ENCODE data around the gene NEFH.
"Not testable (repeated sequence)": the region's sequence is repeated elsewhere in the genome, so short reads cannot be mapped to it uniquely, and the experiment has no call there.

Gene NEFH, protein sequence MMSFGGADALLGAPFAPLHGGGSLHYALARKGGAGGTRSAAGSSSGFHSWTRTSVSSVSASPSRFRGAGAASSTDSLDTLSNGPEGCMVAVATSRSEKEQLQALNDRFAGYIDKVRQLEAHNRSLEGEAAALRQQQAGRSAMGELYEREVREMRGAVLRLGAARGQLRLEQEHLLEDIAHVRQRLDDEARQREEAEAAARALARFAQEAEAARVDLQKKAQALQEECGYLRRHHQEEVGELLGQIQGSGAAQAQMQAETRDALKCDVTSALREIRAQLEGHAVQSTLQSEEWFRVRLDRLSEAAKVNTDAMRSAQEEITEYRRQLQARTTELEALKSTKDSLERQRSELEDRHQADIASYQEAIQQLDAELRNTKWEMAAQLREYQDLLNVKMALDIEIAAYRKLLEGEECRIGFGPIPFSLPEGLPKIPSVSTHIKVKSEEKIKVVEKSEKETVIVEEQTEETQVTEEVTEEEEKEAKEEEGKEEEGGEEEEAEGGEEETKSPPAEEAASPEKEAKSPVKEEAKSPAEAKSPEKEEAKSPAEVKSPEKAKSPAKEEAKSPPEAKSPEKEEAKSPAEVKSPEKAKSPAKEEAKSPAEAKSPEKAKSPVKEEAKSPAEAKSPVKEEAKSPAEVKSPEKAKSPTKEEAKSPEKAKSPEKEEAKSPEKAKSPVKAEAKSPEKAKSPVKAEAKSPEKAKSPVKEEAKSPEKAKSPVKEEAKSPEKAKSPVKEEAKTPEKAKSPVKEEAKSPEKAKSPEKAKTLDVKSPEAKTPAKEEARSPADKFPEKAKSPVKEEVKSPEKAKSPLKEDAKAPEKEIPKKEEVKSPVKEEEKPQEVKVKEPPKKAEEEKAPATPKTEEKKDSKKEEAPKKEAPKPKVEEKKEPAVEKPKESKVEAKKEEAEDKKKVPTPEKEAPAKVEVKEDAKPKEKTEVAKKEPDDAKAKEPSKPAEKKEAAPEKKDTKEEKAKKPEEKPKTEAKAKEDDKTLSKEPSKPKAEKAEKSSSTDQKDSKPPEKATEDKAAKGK

DNA sequence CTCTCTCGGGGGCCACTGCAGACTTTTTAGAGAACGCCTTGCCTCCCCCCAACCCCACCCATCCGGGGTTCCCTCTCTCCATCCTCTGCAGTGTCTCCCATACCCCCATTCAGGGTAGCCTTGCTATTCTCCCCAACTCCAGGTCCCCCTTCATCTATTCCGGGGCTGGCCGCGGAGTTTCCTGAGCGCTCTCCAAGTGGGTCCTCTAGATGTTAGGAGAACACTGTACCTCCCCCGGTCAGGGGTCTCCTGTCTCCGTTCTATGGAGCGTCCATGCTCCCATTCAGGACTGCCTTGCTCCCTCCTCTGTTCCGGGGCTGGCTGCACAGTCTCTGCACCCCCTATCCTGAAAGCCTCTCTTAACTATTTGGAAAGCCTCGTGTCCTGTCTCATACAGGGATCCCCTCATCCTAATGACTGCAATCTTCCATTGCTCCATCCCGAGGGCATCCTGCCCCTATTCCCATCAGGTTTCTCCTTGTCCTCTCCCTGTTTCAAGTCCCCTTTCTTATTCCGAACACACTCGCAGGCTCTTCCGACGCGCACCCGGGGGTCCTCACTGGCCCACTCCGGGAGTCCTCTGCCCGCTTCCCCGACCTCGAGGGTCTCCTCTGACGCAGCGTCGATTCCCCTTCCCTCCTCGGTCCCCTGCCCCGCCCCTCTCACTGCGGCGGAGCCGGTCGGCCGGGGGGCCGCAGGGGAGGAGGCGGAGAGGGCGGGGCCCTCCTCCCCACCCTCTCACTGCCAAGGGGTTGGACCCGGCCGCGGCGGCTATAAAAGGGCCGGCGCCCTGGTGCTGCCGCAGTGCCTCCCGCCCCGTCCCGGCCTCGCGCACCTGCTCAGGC, at the start of gene NEFH:
Gene NEFH, plus strand, starts transcription at position 802 of the 845 bp plus-strand sequence. CDS start 45 bp downstream, outside the sequence.
- DNase-seq (ENCODE audit: low spot score) = no peak

DNA sequence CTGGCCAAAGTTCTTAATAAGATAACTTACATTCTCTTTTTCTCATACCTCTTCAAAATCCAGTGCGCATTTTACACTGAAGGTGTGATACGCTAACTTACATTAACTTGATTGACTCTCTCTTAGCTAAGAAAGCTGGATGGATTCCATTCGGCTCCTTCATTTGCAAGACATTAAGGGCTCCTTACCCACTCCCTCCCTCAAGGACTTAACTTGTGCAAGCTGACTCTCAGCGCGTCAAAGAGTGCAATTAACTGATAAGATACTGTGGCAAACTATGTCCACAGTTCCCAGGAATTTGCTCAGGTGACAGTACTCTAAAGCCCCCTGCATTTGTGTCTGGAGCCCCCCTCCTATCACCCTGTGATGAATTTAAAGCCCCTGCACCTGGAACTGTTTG, 48.0 kb upstream of the NEFH start:
- no peak for DNase-seq (ENCODE audit: low spot score)

DNA sequence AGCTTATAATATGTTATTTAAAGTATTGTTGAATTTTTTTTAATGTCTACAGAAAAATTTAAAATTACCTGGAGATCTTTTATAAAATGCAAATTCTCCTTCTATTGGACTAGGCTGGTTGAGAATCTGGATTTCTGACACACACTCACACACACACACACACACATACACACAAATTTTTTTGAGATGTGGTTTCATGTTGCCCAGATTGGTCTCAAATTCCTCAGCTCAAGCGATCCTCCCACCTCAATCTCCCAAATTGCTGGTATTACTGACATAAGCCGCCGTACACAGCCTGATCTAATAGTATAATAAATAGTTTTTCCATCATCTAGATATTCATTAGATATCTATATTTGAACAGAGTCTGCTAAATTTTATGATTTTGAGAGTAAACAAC, 46.2 kb upstream of the NEFH start:
- DNase-seq (ENCODE audit: low spot score) = no peak

DNA sequence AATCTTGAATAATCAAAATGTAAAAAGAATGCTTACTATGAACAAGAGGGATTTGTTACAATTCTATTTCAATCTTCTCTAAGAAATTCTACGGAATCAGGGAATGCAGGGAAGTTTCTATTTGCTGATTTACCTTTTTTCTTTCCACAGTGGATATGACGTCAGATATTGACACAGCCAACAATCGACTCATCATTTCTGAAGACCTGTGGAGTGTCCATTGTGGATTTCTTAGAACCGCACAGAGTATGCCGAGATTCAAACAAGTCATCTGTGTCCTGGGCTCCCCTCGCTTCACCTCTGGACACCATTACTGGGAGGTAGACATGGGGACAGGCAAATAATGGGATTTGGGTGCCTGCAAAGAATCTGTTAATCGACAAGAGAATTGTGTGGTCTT, 45.7 kb upstream of the NEFH start:
- DNase-seq (ENCODE audit: low spot score) = no peak

DNA sequence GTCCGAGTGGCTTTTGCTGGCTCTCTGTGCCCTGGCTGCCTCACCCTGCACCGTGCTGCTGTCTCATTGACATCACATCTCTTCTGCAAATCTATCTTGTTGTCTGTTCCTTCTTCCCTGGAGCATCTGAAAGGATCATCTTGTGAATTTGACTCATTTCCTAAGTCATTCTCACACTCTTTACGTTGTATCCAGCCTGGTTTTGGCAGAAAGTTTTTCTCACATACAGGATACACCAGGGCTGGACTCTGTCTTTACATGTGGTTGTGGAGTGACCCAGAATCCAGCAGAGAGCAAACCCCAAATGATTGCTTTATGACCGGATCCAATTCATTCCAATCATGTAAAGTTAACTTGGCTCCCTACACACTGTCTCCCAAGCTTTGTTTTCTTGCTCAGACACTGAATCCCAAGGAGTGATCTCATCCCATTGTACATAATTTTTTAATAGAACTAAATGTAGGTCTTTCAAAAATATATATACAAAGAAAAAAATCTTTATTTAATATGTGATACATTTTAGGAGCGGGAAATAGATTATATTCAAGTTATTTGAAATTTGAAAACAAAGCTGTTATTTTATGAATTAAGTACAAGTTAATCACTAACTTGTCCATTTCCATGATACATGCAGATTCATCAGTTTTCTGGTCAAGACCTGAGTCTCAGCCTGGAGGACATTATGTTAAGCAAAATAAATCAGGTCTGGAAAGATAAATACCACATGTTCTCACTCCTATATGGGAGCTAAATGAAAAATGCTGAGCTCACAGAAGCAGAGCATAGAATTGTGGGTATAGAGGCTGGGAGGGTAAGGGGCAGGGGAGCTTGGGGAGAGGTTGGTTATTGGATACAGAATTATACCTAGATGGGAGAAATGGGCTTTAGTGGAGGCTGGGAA, 44.5 kb upstream of the NEFH start:
- no peak for DNase-seq (ENCODE audit: low spot score)

DNA sequence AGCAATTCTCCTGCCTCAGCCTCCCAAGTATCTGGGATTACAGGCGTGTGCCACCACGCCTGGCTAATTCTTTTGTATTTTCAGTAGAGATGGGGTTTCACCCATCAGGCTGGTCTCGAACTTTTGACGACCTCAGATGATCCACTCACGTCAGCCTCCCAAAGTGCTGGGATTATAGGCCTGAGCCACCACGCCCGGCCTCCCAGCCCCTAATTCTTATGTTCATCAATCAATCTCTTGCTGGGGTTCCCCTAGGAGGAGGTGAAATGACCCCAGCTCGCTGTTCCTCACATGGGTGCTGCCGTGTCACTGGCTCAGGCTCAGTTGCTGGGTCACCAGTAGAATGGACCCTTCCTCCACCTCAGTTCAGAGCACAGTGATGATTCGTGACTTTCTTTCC, 41.7 kb upstream of the NEFH start, which contains the start of gene RFPL1:
Gene RFPL1, plus strand, starts transcription at position 301 of the 400 bp plus-strand sequence.
- DNase-seq (ENCODE audit: low spot score) = not testable (repeated sequence)

DNA sequence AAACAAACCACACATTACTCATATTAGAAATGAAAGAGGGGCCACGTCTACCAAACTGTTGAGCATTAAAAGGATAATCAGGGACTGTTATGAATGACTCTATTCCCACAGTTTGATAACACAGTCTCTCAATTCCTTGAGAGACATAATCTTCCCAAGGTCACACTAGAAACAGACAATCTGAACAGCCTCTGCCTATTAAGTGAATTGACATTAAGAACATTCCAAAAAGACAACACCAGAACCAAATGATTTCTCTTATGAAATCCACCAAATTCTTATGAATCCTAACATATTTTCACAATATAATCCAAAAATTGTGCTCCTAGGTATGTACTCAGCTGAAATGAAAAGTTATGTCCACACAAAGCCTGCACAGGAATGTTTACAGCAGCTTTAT, 37.0 kb upstream of the NEFH start:
- no peak for DNase-seq (ENCODE audit: low spot score)

DNA sequence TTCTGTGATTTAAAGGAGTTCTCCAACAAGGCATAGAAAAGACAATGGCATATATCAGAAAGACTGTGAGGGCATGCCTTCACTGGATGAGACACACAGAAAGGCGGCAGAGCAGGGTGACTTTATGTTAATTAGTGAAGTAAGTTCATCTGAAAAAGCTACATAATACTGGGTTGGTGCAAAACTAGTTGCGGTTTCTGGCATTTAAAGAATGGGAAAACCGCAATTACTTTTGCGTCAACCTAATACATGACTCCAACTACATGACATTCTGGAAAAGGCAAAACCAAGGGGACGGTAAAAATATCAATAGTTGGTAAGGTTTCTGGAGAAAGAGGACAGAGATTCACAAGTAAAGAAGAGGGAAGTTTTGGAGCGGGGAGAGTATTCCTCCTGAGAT, 36.6 kb upstream of the NEFH start:
- no peak for DNase-seq (ENCODE audit: low spot score)

DNA sequence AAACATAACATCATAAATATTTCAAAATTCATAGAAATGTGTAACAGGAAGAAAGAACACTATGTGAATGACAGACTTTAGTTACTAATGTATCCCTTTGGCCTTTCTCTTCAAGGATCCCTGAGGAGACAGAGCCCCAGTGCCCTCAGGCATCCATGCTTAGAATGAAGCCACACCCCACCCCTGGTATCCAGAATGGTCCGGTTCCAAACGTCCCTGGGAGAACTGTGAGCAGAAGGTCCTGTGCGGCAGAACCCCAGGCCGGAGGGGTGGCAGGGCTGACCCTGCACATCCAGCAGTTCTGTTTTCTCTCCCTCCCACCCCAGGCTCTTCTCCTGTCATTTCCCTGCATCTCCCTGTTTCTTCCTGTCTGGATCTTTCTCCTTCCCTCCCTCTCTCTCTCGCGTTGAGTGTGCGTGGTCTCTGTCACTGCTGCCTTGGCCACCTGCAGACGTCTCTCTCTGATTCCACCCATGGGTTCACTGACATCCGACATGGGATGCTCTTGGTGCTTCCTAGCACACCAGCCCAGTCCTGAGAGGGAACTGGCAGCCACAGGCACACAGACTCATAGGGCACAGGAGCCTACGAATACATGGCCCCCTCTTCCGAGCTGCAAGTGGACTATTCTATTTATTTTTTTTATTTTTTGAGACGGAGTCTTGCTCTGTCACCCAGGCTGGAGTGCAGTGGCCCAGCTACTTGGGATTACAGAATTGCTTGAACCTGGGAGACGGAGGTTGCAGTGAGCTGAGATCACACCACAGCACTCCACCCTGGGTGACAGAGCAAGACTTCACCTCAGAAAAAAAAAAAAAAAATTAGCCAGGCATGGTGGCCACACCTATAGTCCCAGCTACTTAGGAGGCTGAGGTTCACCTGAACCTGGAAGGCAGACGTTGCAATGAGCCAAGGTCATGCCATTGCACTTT, 35.9 kb upstream of the NEFH start:
- no peak for DNase-seq (ENCODE audit: low spot score)

DNA sequence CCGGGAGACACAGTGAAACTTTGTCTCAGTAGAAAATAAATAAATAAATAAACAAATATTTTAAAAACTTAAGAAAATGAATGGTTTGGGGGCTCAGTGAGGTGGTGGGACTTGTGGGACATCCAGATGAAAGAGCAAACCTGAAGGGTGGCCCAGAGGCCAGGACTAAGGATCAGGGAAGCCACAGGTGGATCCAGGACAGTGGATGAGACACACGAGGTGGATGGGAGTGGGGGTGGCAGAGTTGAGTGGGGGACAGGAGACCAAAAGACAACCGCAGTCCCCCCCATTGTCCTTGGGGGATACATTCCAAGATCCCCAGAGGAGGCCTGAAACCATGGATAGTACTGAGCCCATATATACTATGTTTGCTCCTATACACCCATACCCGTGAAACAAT, 34.5 kb upstream of the NEFH start:
- no peak for DNase-seq (ENCODE audit: low spot score)

DNA sequence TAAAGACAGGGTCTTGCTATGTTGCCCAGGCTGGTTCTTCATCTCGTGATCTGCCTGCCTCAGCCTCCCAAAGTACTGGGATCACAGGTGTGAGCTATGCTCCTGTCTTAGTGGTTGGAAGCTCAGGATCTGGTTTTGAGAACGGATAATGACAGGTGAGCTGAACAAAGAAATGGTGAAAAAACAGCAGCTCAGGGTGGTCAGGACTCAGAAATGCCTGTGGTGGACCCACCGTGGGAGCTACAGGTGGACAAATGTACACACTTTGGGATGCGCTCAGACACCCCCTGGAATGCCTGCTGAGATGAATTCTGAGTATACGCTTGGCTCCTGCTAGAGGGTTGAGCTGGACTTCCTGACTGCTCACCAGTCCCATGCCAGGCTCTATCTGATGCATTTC, 32.1 kb upstream of the NEFH start:
- DNase-seq (ENCODE audit: low spot score) = no peak

DNA sequence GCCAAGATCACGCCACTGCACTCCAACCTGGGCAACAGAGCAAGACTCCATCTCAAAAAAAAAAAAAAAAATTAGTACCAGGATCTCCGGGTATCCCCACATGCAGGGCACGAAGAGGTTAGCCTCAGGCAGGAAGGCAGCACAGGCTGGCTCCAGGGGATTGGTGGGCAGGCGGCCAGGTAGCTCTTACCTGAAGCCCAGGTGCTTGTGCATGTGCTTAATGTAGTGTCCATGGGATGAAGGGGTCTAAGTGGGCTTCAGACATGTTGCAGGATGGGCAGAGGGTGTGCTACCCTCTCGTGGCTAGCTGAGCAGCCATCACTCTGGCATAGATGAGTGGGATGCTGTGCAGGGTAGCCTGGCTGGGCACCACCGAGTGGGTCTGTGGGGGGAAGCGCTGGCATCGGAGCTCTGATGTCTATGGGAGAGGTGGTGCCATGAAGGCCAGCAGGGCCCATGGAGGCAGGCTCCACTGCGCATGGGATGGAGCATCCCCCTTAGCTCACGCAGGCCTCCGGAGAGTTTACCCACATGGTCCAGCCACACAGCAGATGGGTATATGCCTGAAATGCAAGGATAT, 30.6 kb upstream of the NEFH start:
- no peak for DNase-seq (ENCODE audit: low spot score)

DNA sequence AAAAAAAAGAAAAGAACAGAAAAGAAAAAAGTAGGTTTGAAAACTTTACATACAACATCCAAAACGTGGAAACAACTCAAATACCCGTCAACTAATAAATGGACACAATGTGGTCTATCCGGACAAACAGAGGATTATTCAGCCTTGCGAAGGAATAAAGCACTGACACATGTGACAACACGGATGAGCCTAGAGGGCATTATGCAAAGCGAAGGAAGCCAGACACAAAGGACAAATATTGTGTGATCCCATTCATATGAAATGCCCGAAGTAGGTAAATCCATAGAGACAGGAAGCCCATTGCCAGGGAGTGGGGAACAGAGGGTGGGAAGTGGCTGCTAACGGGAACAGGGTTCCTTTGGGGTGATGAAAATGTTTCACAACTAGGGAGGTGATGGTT, 29.8 kb upstream of the NEFH start:
- peak; percentile 65 for DNase-seq (ENCODE audit: low spot score)

DNA sequence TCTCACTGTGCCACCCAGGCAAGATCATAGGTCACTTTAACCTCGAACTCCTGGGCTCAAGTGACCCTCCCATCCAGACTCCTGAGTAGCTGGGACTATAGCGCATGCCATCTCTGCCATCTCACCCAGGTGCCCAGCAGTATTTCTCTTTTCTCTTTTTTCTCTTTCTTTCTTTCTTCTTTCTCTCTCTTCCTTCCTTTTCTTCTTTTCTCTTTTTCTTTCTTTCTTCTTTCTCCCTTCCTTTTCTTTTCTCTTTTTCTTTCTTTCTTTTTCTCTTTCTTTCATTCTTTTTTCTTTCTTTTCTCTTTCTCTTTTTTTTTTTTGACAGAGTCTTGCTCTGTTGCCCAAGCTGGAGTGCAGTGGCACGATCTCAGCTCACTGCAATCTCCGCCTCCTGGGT, 28.2 kb upstream of the NEFH start:
- DNase-seq (ENCODE audit: low spot score) = no peak

DNA sequence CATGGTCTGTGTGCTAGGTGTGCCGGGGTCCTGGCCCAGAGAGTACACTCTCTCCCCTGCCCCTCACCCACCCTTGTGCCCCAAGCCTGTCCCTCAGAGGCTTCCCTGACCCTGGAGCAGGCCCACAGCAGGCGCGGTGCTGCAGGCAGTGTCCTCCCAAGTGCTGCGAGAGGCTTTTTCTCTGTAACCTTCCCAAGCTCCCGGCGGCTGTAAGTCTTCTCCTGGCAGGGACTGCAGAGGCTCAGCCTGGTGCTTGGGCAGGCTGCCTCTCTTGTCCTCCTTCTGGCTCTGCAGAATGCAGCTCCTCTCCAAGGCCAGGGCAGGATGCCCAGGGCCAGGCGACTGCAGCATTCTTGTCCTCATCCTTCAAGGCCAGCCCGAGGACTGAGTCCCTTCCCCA, 25.7 kb upstream of the NEFH start:
- no peak for DNase-seq (ENCODE audit: low spot score)

DNA sequence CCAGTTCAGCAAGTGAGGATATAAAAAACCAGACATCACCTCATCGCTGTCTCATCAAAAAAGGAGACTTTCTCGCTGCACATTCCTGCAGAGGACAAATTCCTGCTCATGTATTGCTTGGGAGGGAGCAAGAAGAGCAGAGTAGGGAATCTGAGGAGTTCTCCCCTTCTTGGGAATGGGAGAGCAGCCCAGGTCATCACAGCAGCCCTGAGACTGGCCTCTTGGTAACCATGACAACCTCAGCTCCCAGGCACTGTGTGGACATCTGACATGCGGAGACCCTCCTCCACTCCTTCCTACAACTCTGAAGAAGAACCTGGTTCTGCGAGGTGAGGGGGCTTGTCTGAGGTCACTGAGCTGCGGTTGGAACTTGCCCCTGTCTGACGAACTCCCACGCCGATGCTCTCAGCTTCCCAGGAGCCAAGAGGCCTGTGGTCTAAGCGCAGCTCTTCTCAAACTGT, 23.8 kb upstream of the NEFH start:
- DNase-seq (ENCODE audit: low spot score) = no peak

DNA sequence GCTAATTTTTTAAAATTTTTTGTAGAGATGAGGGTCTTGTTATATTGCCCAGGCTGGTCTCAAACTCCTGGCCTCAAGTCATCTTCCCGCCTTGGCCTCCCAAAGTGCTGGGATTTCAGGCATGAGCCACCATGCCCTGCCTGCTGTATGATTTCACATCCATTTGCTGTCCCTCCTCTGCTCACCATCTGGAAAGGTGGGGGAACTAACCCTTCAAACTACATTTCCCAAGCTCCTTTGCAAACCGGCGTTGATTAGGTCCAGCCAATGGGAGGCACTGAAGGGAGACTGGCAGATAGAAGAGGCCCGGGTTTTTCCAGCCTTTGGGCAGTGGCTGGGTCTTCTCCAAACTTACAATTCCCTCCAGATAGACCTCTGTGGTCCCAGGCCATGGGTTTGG, 22.3 kb upstream of the NEFH start:
- peak; percentile 80 for DNase-seq (ENCODE audit: low spot score)

DNA sequence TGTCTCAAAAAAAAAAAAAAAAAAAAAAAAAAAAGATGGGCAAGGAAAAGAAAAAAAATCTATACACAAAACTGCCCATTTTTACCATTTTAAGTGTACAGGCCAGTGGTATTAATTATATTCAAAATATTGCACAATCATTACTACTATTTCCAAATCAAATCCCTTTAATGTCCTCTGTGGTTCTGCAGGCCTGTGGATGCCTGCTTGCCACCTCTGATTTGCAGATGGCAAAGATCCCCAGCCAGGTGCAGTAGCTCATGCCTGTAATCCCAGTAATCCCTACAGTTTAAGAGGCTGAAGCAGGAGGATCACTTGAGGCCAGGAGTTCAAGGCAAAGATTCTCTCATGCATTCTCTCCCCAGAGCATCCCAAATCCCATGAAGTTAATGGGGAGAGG, 21.5 kb upstream of the NEFH start:
- no peak for DNase-seq (ENCODE audit: low spot score)

DNA sequence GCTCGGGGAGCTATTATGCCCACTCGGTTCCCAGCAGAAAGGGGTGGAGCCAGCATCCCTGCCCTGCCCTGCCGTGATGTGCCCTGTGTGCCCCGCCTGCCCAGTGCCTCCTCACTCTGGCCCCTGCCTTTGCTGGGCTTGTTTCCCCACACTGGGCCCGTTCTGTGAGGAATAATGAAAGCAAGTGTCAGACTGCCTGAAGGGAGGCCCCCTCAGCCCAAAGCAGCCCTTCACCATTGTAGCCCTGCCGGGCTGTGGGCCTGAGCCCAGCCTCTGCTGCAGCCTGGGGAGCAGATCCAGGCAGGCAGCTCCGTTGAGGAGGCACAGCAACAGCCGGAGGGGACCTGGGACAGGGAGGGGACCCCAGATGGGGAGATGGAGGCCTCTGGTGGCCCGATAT, 20.2 kb upstream of the NEFH start:
- no peak for DNase-seq (ENCODE audit: low spot score)

Data from COLO829 (cell line).